A549 (cell line): ENCODE data around the gene SLC16A5. TPM values are rescaled to one million over a fixed set of nuclear protein-coding genes. Genes with fewer than 3 reads are reported as not detected.

Experiments used
- ATAC-seq, 2 experiments: fragments of 200-7000 bp in 1 of 2; fragments of >200 bp in 1 of 2; cut with Nextera tagmentation in 1 of 2; cut with Tn5 transposase in 1 of 2; 3 replicates each; pipeline versions ENCODE4 v1.8.0 to v1.9.1; 2018 to 2020; ENCODE audit warnings: mild to moderate bottlenecking in 1 of 2, moderate library complexity in 1 of 2
- CTCF ChIA-PET: fragments of 300-600 bp; sonication (Branson Sonifier 250); formaldehyde crosslinking; extraction: SDS; loops from one replicate; lab custom pipeline; 2021; ENCODE audit warnings: antibody characterized with exemption, inconsistent platforms; lab: Yijun Ruan, JAX
- POLR2A ChIA-PET: fragments of 350-600 bp; formaldehyde crosslinking; extraction: SDS; loops from one replicate; lab custom pipeline; 2021; ENCODE audit warnings: antibody characterized with exemption, inconsistent platforms; lab: Yijun Ruan, JAX
- DNase-seq, 2 experiments: peaks; one replicate each; pipeline versions ENCODE4 v3.0.0 to v3.0.0-alpha.2; 2011 to 2016; ENCODE audit warnings: low read depth in 1 of 2, low spot score in 1 of 2
- FAIRE-seq: peaks from 2 replicates; lab custom pipeline; 2011; peaks lifted over from hg19 to GRCh38; lab: Jason Lieb, UNC
- H3K27ac ChIP-seq, 2 experiments: fragments of >200 bp; sonication (Bioruptor Twin); formaldehyde crosslinking; 3 replicates each; pipeline ENCODE4 v1.5.1; 2016 to 2017
- H3K4me1 ChIP-seq: fragments of >200 bp; sonication (Bioruptor Twin); formaldehyde crosslinking; 3 replicates; pipeline ENCODE4 v1.6.1; 2016
- H3K4me2 ChIP-seq: fragments of >200 bp; sonication (Bioruptor Twin); formaldehyde crosslinking; 3 replicates; pipeline ENCODE4 v1.6.1; 2016
- H3K4me3 ChIP-seq: fragments of >200 bp; sonication (Bioruptor Twin); formaldehyde crosslinking; 3 replicates; pipeline ENCODE4 v1.5.1; 2016
- H3K9me3 ChIP-seq: fragments of >200 bp; sonication (Bioruptor Twin); formaldehyde crosslinking; 3 replicates; pipeline ENCODE4 v1.6.1; 2016
- CBX8 ChIP-seq: fragments of 200-600 bp; sonication (generic); IDR thresholded peaks from 2 replicates; pipeline ENCODE4 v1.6.1; 2016
- CHD4 ChIP-seq: fragments of 200-600 bp; sonication (generic); IDR thresholded peaks from 2 replicates; pipeline ENCODE4 v1.6.1; 2016; ENCODE audit warnings: antibody characterized with exemption, mild to moderate bottlenecking, borderline replicate concordance
- CTCF ChIP-seq: fragments of >200 bp; sonication (Bioruptor Twin); formaldehyde crosslinking; IDR thresholded peaks from 3 replicates; pipeline ENCODE4 v1.5.1; 2016
- GATA3 ChIP-seq: IDR thresholded peaks from 2 replicates; pipeline ENCODE4 v1.6.1; 2012; ENCODE audit warnings: borderline replicate concordance
- HOXB5 ChIP-seq: fragments of 250-450 bp; sonication (Bioruptor Pico); IDR thresholded peaks from 2 replicates; pipeline ENCODE4 v1.5.0; 2020; ENCODE audit warnings: mild to moderate bottlenecking, moderate library complexity
- JUN ChIP-seq, 2 experiments: fragments of >200 bp; sonication (Bioruptor Twin); formaldehyde crosslinking; IDR thresholded peaks; 2 replicates in 1 of 2; 3 replicates in 1 of 2; pipeline ENCODE4 v1.6.1; 2016 to 2017
- KDM1A ChIP-seq: fragments of 200-600 bp; sonication (generic); IDR thresholded peaks from 2 replicates; pipeline ENCODE4 v1.6.1; 2016; ENCODE audit warnings: low read depth, mild to moderate bottlenecking
- PHF8 ChIP-seq: fragments of 200-600 bp; sonication (generic); IDR thresholded peaks from 2 replicates; pipeline ENCODE4 v1.6.1; 2016; ENCODE audit warnings: low read depth, mild to moderate bottlenecking, antibody characterized with exemption, moderate library complexity, borderline replicate concordance
- RAD21 ChIP-seq, 2 experiments: fragments of >200 bp in 1 of 2; sonication (Bioruptor Twin) in 1 of 2; formaldehyde crosslinking in 1 of 2; IDR thresholded peaks in 1 of 2; conservative IDR thresholded peaks in 1 of 2; 2 replicates in 1 of 2; 3 replicates in 1 of 2; pipeline ENCODE4 v1.6.1; 2012 to 2018; ENCODE audit warnings: inconsistent platforms in 1 of 2
- RARB ChIP-seq: fragments of 250-450 bp; sonication (Bioruptor Pico); IDR thresholded peaks from 2 replicates; pipeline ENCODE4 v1.8.0; 2021; ENCODE audit warnings: mild to moderate bottlenecking, moderate library complexity
- RFX5 ChIP-seq: fragments of 450-650 bp; IDR thresholded peaks from 2 replicates; pipeline ENCODE4 v1.7.1; 2014; ENCODE audit warnings: antibody characterized with exemption, mild to moderate bottlenecking, moderate library complexity
- SMC3 ChIP-seq: fragments of >200 bp; sonication (Bioruptor Twin); formaldehyde crosslinking; IDR thresholded peaks from 3 replicates; pipeline ENCODE4 v1.6.1; 2018; ENCODE audit warnings: inconsistent platforms
- ZNF302 ChIP-seq: fragments of 250-450 bp; sonication (Bioruptor Pico); IDR thresholded peaks from 2 replicates; pipeline ENCODE4 v1.9.0; 2021; ENCODE audit warnings: inconsistent platforms, mild to moderate bottlenecking, moderate library complexity
- WGBS: methylation state at CpG from one replicate; pipeline ENCODE4 v1.1.6; 2017; ENCODE audit errors: missing lambda C conversion rate; 5-methylcytosine and 5-hydroxymethylcytosine counted together
- polyA plus RNA-seq, 4 experiments: library from polyadenylated mRNA; depleted of rRNA in 3 of 4; stranded (reverse); fragments of >200 nt; fragmentation: RNase III in 1 of 4; extraction: RNeasy Plus Mini Kit Qiagen cat#74134 plus additional on column Dnase treatment in 1 of 4; gene quantifications; 2 replicates in 3 of 4; 3 replicates in 1 of 4; pipeline ENCODE4 v1.2.3, GENCODE V29; 2011 to 2017
- TF ChIP-seq, protein P1 (sequence below): IDR thresholded peaks from 2 replicates; pipeline ENCODE4 v1.6.1; 2012

The SLC16A5 gene
- polyA plus RNA-seq, 2 of the 4 experiments (the other 2 are of a cell fraction), result 19.0 to 27.2 TPM

- peak; percentile 3 to 6; a peak in 3 of 6 replicates for ATAC-seq
- CTCF ChIA-PET, result interaction anchor here (1.0 to 81.8 kb wide), 6 partner anchors 11 to 212 kb away, joined by 3 to 3429 read pairs (median 406); partner anchors contain the start of genes ARMC7, ATP5PD, KCTD2 and NT5C
- POLR2A ChIA-PET, result interaction anchor here (0.8 to 3.1 kb wide), 14 partner anchors 14 to 95 kb away, joined by 3 to 20 read pairs (median 4); partner anchors contain the start of genes ATP5PD, KCTD2, NT5C and NUP85
- Histone ChIP-seq H3K9me3 (no peaks in the 10 kb centered on the region), H3K4me2 (peak overlapping the region; percentile 91), H3K4me3 (peak overlapping the region; percentile 77), H3K27ac (peak overlapping the region; percentile 91 to 94), H3K4me1 (peaks cover 29% of the 10 kb centered on the region)
- 26% methylated on average over 36 of the region's 40 CpGs for WGBS
- TF ChIP-seq PHF8 (no peak), CHD4 (0 out of 2 replicates have a peak, but pooled peaks have one; percentile 9)
- no peak for FAIRE-seq
- peak in 1 of 2 experiments; percentile 62 for DNase-seq
Measured at GRCh38 chr17:75110234-75110937, 22.6 kb downstream of the SLC16A5 start.

- FAIRE-seq (no peak), ATAC-seq (no peak)
Measured at GRCh38 chr17:75111777-75112335, 24.1 kb downstream of the SLC16A5 start.

GRCh38 chr17:75113798-75114551 lies 26.2 kb downstream of the SLC16A5 start:
- peak overlapping the region; percentile 38 for H3K4me3 ChIP-seq
- TF ChIP-seq KDM1A (no peak), CTCF (peak; percentile 97), ZNF302 (CRISPR knock-in tag) (no peak), SMC3 (peak; percentile 99), JUN (IDR thresholded peaks at IDR 0.05) (peak in 1 of 2 experiments; percentile 46; a peak in 1 of 5 replicates), RAD21 (conservative IDR thresholded peaks at IDR 0.05 in 1 of 2, IDR thresholded peaks at IDR 0.05 in 1 of 2) (peak; percentile 99), RARB (CRISPR knock-in tag) (no peak), RFX5 (no peak), GATA3 (0 out of 2 replicates have a peak, but pooled peaks have one; percentile 16), HOXB5 (CRISPR knock-in tag) (peak; percentile 17; the same call in 1 of the 2 replicates)
- TF ChIP-seq, protein P1, sequence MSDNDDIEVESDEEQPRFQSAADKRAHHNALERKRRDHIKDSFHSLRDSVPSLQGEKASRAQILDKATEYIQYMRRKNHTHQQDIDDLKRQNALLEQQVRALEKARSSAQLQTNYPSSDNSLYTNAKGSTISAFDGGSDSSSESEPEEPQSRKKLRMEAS, result peak; percentile 80

More at GRCh38 chr17:75111777-75112335, 24.1 kb downstream of the SLC16A5 start:
- Histone ChIP-seq H3K4me1 (peaks cover 27% of the 10 kb centered on the region), H3K27ac (no peak overlapping the region), H3K4me2 (no peak overlapping the region), H3K4me3 (no peak overlapping the region), H3K9me3 (no peaks in the 10 kb centered on the region)
- no peak for TF ChIP-seq CBX8
- ChIA-PET CTCF (interaction anchor here (1.6 to 81.8 kb wide), 7 partner anchors 9 to 150 kb away, joined by 4 to 3429 read pairs (median 270); partner anchors contain the start of genes ARMC7, ATP5PD, KCTD2 and NT5C), POLR2A (interaction anchor here (0.7 to 3.1 kb wide), 4 partner anchors 12 to 90 kb away, joined by 3 to 20 read pairs (median 4); partner anchors contain the start of gene NT5C)
- no peak for DNase-seq
- WGBS, result 88% methylated on average over 7 of the region's 7 CpGs

More at GRCh38 chr17:75113798-75114551, 26.2 kb downstream of the SLC16A5 start:
- ATAC-seq (peak; percentile 75 to 79), DNase-seq (peak; percentile 92 to 94), FAIRE-seq (peak; percentile 63)
- peak overlapping the region; percentile 84 to 90 for H3K27ac ChIP-seq
- 5% methylated on average over 21 of the region's 22 CpGs for WGBS
- ChIA-PET POLR2A (interaction anchor here (0.5 to 3.2 kb wide), 15 partner anchors 8 to 157 kb away, joined by 3 to 70 read pairs (median 7); partner anchors contain the start of genes GGA3, JPT1, MIF4GD and MRPS7), CTCF (interaction anchor here (0.5 to 81.8 kb wide), 55 partner anchors 7 to 551 kb away, joined by 3 to 3429 read pairs (median 5); partner anchors contain the start of genes ARMC7, ATP5PD, HID1 and JPT1)
- H3K4me2 ChIP-seq, result peak overlapping the region; percentile 86
- H3K4me1 ChIP-seq, result peaks cover 26% of the 10 kb centered on the region
- H3K9me3 ChIP-seq, result no peaks in the 10 kb centered on the region
